HEK293 (cell line): Measurements from ENCODE around the gene G3BP1.

Experiments used
- CTCF ChIA-PET: fragments of 350-600 bp; formaldehyde crosslinking; extraction: SDS; loops from one replicate; lab custom pipeline; 2021; ENCODE audit warnings: antibody characterized with exemption; lab: Yijun Ruan, JAX
- POLR2A ChIA-PET: fragments of 300-600 bp; formaldehyde crosslinking; extraction: SDS; loops from one replicate; lab custom pipeline; 2020; ENCODE audit warnings: antibody characterized with exemption, inconsistent platforms; lab: Yijun Ruan, JAX
- H3K27ac ChIP-seq: fragments of 200-500 bp; sonication (Bioruptor generic); 2 replicates; pipeline ENCODE4 v1.5.1; 2014; ENCODE audit warnings: low read depth, low read length, control low read depth, inconsistent platforms; ENCODE audit errors: extremely low read depth
- H3K36me3 ChIP-seq, 2 experiments: fragments of 200-500 bp in 1 of 2; sonication (Bioruptor generic) in 1 of 2; 1 replicate in 1 of 2; 2 replicates in 1 of 2; pipeline ENCODE4 v1.5.1; 2014 to 2017; ENCODE audit warnings: inconsistent platforms in 2 of 2, low read length in 2 of 2; ENCODE audit not compliant: control insufficient read depth in 2 of 2, insufficient read depth in 1 of 2
- H3K4me1 ChIP-seq: fragments of 200-500 bp; sonication (Bioruptor generic); 2 replicates; pipeline ENCODE4 v1.5.1; 2014; ENCODE audit warnings: mild to moderate bottlenecking, low read length, inconsistent platforms; ENCODE audit not compliant: control insufficient read depth, insufficient read depth
- H3K4me3 ChIP-seq: 2 replicates; pipeline ENCODE4 v1.5.1; 2011; ENCODE audit warnings: low read depth, mild to moderate bottlenecking, control low read depth, low read length, moderate library complexity
- H3K9me3 ChIP-seq: fragments of 200-500 bp; sonication (Bioruptor generic); 2 replicates; pipeline ENCODE4 v1.5.1; 2014; ENCODE audit warnings: low read depth, low read length, inconsistent platforms; ENCODE audit not compliant: control insufficient read depth, insufficient read depth
- EGR2 ChIP-seq: fragments of 450-650 bp; formaldehyde crosslinking; IDR thresholded peaks from 2 replicates; pipeline ENCODE4 v1.5.1; 2016; ENCODE audit warnings: low read depth, missing biosample characterization, missing genetic modification characterization
- KLF10 ChIP-seq: fragments of 450-650 bp; IDR thresholded peaks from 2 replicates; pipeline ENCODE4 v1.5.1; 2018; ENCODE audit warnings: missing biosample characterization, mild to moderate bottlenecking, missing genetic modification characterization
- OSR2 ChIP-seq: fragments of 450-650 bp; formaldehyde crosslinking; IDR thresholded peaks from 2 replicates; pipeline ENCODE4 v1.5.1; 2016; ENCODE audit warnings: missing biosample characterization, missing genetic modification characterization
- OVOL3 ChIP-seq: fragments of 450-650 bp; formaldehyde crosslinking; IDR thresholded peaks from 2 replicates; pipeline ENCODE4 v1.5.1; 2016; ENCODE audit warnings: missing biosample characterization, missing genetic modification characterization
- PRDM1 ChIP-seq: fragments of 450-650 bp; formaldehyde crosslinking; IDR thresholded peaks from 2 replicates; pipeline ENCODE4; 2016; ENCODE audit warnings: missing biosample characterization, missing genetic modification characterization
- ZBTB20 ChIP-seq: fragments of 450-650 bp; formaldehyde crosslinking; IDR thresholded peaks from 2 replicates; pipeline ENCODE4 v1.5.1; 2016; ENCODE audit warnings: missing biosample characterization, missing genetic modification characterization
- ZNF132 ChIP-seq: fragments of 450-650 bp; formaldehyde crosslinking; IDR thresholded peaks from 2 replicates; pipeline ENCODE4 v1.5.1; 2017; ENCODE audit warnings: missing biosample characterization, missing genetic modification characterization, borderline replicate concordance
- ZNF157 ChIP-seq: fragments of 450-650 bp; formaldehyde crosslinking; IDR thresholded peaks from 2 replicates; pipeline ENCODE4 v1.5.1; 2016; ENCODE audit warnings: missing biosample characterization, missing genetic modification characterization
- ZNF324 ChIP-seq: fragments of 450-650 bp; formaldehyde crosslinking; IDR thresholded peaks from 2 replicates; pipeline ENCODE4 v1.5.1; 2016; ENCODE audit warnings: missing biosample characterization, missing genetic modification characterization
- ZNF423 ChIP-seq: fragments of 450-650 bp; formaldehyde crosslinking; IDR thresholded peaks from 2 replicates; pipeline ENCODE4 v1.5.1; 2016; ENCODE audit warnings: missing biosample characterization, missing genetic modification characterization
- ZNF501 ChIP-seq: fragments of 450-650 bp; formaldehyde crosslinking; IDR thresholded peaks from 2 replicates; pipeline ENCODE4 v1.5.1; 2016; ENCODE audit warnings: missing biosample characterization, missing genetic modification characterization
- ZNF555 ChIP-seq: fragments of 450-650 bp; formaldehyde crosslinking; conservative IDR thresholded peaks from 2 replicates; pipeline ENCODE4 v1.5.1; 2017; ENCODE audit warnings: missing biosample characterization, mild to moderate bottlenecking, missing genetic modification characterization, inconsistent platforms
- ZNF558 ChIP-seq: fragments of 450-650 bp; formaldehyde crosslinking; IDR thresholded peaks from 2 replicates; pipeline ENCODE4 v1.5.1; 2016; ENCODE audit warnings: missing biosample characterization, missing genetic modification characterization
- ZNF571 ChIP-seq: fragments of 450-650 bp; formaldehyde crosslinking; IDR thresholded peaks from 2 replicates; pipeline ENCODE4 v1.5.0; 2017; ENCODE audit warnings: missing biosample characterization, missing genetic modification characterization
- ZNF76 ChIP-seq: fragments of 450-650 bp; formaldehyde crosslinking; IDR thresholded peaks from 2 replicates; pipeline ENCODE4; 2016; ENCODE audit warnings: low read depth, missing biosample characterization, missing genetic modification characterization, borderline replicate concordance
- TF ChIP-seq, protein P1 (sequence below): fragments of 450-650 bp; formaldehyde crosslinking; IDR thresholded peaks from 2 replicates; pipeline ENCODE4 v1.5.1; 2016; ENCODE audit warnings: missing biosample characterization, missing genetic modification characterization
- TF ChIP-seq, protein P2 (sequence below): fragments of 450-650 bp; formaldehyde crosslinking; IDR thresholded peaks from 2 replicates; pipeline ENCODE4 v1.5.1; 2016; ENCODE audit warnings: missing biosample characterization, missing genetic modification characterization
- TF ChIP-seq, protein P3 (sequence below): fragments of 450-650 bp; formaldehyde crosslinking; IDR thresholded peaks from 2 replicates; pipeline ENCODE4 v1.5.1; 2016; ENCODE audit warnings: missing biosample characterization, missing genetic modification characterization
- TF ChIP-seq, protein P4 (sequence below): fragments of 450-650 bp; formaldehyde crosslinking; IDR thresholded peaks from 2 replicates; pipeline ENCODE4 v1.5.1; 2016; ENCODE audit warnings: missing biosample characterization, missing genetic modification characterization
- TF ChIP-seq, protein P5 (sequence below): fragments of 450-650 bp; IDR thresholded peaks from 2 replicates; pipeline ENCODE4 v1.5.1; 2018; ENCODE audit warnings: missing biosample characterization, missing genetic modification characterization

The G3BP1 gene

DNA sequence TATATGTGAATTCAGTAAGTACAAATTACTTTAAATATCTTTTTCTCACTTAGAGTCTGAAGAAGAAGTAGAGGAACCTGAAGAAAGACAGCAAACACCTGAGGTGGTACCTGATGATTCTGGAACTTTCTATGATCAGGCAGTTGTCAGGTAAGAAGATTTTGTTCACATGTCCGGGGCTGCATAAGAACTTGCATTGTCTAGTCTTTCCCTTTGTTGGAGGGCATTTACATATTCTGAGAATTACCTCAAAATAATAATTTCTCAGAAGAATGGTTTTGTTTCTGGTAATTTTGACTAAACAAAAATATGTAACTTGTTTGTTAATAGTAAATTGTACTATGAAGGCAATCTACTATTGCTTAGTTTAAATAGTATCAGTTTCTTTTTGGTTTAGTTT is 23.7 kb downstream of the G3BP1 start (continued):
- TF ChIP-seq, protein P1, sequence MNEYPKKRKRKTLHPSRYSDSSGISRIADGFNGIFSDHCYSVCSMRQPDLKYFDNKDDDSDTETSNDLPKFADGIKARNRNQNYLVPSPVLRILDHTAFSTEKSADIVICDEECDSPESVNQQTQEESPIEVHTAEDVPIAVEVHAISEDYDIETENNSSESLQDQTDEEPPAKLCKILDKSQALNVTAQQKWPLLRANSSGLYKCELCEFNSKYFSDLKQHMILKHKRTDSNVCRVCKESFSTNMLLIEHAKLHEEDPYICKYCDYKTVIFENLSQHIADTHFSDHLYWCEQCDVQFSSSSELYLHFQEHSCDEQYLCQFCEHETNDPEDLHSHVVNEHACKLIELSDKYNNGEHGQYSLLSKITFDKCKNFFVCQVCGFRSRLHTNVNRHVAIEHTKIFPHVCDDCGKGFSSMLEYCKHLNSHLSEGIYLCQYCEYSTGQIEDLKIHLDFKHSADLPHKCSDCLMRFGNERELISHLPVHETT = no peak
- TF ChIP-seq ZNF501 (tag by site-specific recombination) (no peak), ZNF324 (tag by site-specific recombination) (no peak)

DNA sequence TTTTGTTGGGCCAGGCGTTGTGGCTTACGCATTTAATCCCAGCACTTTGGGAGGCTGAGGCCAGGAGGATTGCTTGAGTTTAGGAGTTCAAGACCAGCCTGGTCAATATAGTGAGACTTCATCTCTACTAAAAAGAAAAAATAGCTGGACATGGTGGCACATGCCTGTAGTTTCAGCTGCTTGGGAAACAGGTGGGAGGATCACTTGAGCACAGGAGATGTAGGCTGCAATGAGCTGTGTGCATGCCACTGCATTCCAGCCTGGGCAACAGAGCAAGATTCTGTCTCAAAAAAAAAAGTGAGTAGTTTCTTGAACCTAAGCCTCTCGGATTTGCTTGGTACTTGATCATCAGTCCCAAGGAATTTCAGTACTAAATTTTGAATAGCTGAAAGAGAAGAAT is 26.9 kb downstream of the G3BP1 start:
- peaks cover 92 to 97% of the 10 kb centered on the region in 2 experiments for H3K36me3 ChIP-seq
- CTCF ChIA-PET = interaction anchor here (0.7 to 0.8 kb wide), 2 partner anchors 27 to 30 kb away, joined by 3 to 4 read pairs; no protein-coding TSS in a partner anchor

DNA sequence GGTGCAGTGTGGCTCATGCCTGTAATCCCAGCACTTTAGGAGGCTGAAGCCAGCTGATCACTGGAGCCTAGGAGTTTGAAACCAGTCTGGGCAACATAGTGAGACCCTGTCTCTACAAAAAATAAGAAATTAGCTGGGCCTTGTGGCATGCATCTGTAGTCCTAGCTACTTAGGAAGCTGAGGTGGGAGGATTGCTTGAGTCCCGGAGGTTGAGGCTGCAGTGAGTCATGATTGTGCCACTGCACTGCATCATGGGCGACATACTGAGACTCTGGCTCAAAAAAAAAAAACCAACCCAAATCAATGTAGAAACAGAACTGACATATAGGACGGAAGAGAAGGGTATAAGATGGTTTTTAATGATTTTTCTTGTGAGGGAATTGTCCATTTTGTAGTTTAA is 27.7 kb downstream of the G3BP1 start:
- Histone ChIP-seq H3K4me1 (peaks cover 4% of the 10 kb centered on the region), H3K27ac (no peak overlapping the region), H3K36me3 (peaks cover 92 to 97% of the 10 kb centered on the region in 2 experiments), H3K4me3 (no peak overlapping the region), H3K9me3 (no peaks in the 10 kb centered on the region)
- TF ChIP-seq ZNF555 (no peak), KLF10 (tag by site-specific recombination) (no peak), OSR2 (tag by site-specific recombination) (peak; percentile 58), OVOL3 (tag by site-specific recombination) (no peak), ZNF571 (no peak)
- POLR2A ChIA-PET = interaction anchor here (1.0 to 1.9 kb wide), 3 partner anchors 11 to 28 kb away, joined by 3 to 5 read pairs (median 4); partner anchors contain the start of gene G3BP1
- CTCF ChIA-PET = interaction anchor here (0.7 kb wide), 1 partner anchor 26 kb away, joined by 4 read pairs; no protein-coding TSS in a partner anchor

More for the DNA sequence above, 26.9 kb downstream of the G3BP1 start:
- POLR2A ChIA-PET = interaction anchor here (0.7 to 1.9 kb wide), 3 partner anchors 9 to 27 kb away, joined by 3 to 5 read pairs (median 4); partner anchors contain the start of gene G3BP1
- TF ChIP-seq, protein P2, sequence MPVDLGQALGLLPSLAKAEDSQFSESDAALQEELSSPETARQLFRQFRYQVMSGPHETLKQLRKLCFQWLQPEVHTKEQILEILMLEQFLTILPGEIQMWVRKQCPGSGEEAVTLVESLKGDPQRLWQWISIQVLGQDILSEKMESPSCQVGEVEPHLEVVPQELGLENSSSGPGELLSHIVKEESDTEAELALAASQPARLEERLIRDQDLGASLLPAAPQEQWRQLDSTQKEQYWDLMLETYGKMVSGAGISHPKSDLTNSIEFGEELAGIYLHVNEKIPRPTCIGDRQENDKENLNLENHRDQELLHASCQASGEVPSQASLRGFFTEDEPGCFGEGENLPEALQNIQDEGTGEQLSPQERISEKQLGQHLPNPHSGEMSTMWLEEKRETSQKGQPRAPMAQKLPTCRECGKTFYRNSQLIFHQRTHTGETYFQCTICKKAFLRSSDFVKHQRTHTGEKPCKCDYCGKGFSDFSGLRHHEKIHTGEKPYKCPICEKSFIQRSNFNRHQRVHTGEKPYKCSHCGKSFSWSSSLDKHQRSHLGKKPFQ (tag by site-specific recombination) = no peak
- TF ChIP-seq EGR2 (tag by site-specific recombination) = 0 out of 2 replicates have a peak, but pooled peaks have one; percentile 8
- Histone ChIP-seq H3K4me1 (peaks cover 4% of the 10 kb centered on the region), H3K9me3 (no peaks in the 10 kb centered on the region), H3K27ac (no peak overlapping the region), H3K4me3 (no peak overlapping the region)

DNA sequence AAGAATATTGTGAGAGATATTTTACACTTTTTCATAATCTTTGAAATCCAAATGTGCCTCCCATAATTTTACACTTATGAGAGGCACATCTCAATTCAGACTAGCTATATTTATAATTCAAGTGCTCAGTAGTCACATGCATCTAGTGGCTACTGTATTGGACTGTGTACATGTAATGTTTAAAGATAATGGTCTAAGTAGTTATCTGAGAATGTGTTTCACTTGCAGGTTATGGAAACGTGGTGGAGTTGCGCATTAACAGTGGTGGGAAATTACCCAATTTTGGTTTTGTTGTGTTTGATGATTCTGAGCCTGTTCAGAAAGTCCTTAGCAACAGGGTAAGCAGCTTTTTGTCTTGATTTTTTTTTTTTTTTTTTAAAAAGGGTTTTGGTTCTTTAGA is 28.8 kb downstream of the G3BP1 start:
- Histone ChIP-seq H3K9me3 (no peaks in the 10 kb centered on the region), H3K36me3 (peaks cover 92 to 96% of the 10 kb centered on the region in 2 experiments), H3K27ac (no peak overlapping the region), H3K4me3 (no peak overlapping the region), H3K4me1 (peaks cover 4% of the 10 kb centered on the region)
- ChIA-PET CTCF (interaction anchor here (1.0 kb wide), 1 partner anchor 15 kb away, joined by 4 read pairs; no protein-coding TSS in a partner anchor), POLR2A (no interaction called here)
- no peak for TF ChIP-seq ZBTB20 (tag by site-specific recombination)
- TF ChIP-seq, protein P3, sequence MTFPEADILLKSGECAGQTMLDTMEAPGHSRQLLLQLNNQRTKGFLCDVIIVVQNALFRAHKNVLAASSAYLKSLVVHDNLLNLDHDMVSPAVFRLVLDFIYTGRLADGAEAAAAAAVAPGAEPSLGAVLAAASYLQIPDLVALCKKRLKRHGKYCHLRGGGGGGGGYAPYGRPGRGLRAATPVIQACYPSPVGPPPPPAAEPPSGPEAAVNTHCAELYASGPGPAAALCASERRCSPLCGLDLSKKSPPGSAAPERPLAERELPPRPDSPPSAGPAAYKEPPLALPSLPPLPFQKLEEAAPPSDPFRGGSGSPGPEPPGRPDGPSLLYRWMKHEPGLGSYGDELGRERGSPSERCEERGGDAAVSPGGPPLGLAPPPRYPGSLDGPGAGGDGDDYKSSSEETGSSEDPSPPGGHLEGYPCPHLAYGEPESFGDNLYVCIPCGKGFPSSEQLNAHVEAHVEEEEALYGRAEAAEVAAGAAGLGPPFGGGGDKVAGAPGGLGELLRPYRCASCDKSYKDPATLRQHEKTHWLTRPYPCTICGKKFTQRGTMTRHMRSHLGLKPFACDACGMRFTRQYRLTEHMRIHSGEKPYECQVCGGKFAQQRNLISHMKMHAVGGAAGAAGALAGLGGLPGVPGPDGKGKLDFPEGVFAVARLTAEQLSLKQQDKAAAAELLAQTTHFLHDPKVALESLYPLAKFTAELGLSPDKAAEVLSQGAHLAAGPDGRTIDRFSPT (tag by site-specific recombination) = no peak
- TF ChIP-seq, protein P4, sequence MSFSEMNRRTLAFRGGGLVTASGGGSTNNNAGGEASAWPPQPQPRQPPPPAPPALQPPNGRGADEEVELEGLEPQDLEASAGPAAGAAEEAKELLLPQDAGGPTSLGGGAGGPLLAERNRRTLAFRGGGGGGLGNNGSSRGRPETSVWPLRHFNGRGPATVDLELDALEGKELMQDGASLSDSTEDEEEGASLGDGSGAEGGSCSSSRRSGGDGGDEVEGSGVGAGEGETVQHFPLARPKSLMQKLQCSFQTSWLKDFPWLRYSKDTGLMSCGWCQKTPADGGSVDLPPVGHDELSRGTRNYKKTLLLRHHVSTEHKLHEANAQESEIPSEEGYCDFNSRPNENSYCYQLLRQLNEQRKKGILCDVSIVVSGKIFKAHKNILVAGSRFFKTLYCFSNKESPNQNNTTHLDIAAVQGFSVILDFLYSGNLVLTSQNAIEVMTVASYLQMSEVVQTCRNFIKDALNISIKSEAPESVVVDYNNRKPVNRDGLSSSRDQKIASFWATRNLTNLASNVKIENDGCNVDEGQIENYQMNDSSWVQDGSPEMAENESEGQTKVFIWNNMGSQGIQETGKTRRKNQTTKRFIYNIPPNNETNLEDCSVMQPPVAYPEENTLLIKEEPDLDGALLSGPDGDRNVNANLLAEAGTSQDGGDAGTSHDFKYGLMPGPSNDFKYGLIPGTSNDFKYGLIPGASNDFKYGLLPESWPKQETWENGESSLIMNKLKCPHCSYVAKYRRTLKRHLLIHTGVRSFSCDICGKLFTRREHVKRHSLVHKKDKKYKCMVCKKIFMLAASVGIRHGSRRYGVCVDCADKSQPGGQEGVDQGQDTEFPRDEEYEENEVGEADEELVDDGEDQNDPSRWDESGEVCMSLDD = no peak
- TF ChIP-seq, protein P5, sequence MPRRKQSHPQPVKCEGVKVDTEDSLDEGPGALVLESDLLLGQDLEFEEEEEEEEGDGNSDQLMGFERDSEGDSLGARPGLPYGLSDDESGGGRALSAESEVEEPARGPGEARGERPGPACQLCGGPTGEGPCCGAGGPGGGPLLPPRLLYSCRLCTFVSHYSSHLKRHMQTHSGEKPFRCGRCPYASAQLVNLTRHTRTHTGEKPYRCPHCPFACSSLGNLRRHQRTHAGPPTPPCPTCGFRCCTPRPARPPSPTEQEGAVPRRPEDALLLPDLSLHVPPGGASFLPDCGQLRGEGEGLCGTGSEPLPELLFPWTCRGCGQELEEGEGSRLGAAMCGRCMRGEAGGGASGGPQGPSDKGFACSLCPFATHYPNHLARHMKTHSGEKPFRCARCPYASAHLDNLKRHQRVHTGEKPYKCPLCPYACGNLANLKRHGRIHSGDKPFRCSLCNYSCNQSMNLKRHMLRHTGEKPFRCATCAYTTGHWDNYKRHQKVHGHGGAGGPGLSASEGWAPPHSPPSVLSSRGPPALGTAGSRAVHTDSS (tag by site-specific recombination) = no peak
- TF ChIP-seq ZNF423 (tag by site-specific recombination) = no peak
- no peak for TF ChIP-seq ZNF558 (tag by site-specific recombination)
- TF ChIP-seq ZNF132 = no peak
- no peak for TF ChIP-seq ZNF157 (tag by site-specific recombination)
- TF ChIP-seq ZNF571 = no peak
- TF ChIP-seq PRDM1 (tag by site-specific recombination) = no peak
- no peak for TF ChIP-seq ZNF76 (tag by site-specific recombination)
- no peak for TF ChIP-seq KLF10 (tag by site-specific recombination)
